Right cardiac atrium (tissue), 5 donors: ENCODE data around the gene DLK2. TPM values are rescaled to one million over a fixed set of nuclear protein-coding genes. Genes with fewer than 3 reads are reported as not detected.
A peak's percentile ranks its signal among the peaks of the same experiment; 100 is the strongest.

Experiments used
- ATAC-seq, 2 donors: fragments of 200-7000 bp; cut with Tn5 transposase; one replicate each; pipeline versions ENCODE4 v1.8.0 to v1.9.1; 2020; ENCODE audit warnings: moderate library complexity in 2 of 2, mild to moderate bottlenecking in 1 of 2
- DNase-seq, 3 donors: peaks; one replicate each; pipeline ENCODE4 v3.0.0-alpha.2; 2020
- H3K27ac ChIP-seq: one replicate; pipeline ENCODE4 v1.5.1; 2013; ENCODE audit warnings: mild to moderate bottlenecking, low read length, control low read depth, moderate library complexity
- H3K27me3 ChIP-seq: one replicate; pipeline ENCODE4 v1.6.1; 2013; ENCODE audit not compliant: control insufficient read depth, insufficient read depth
- H3K4me1 ChIP-seq: one replicate; pipeline ENCODE4 v1.6.1; 2013; ENCODE audit warnings: low read length; ENCODE audit not compliant: control insufficient read depth, insufficient read depth
- H3K4me3 ChIP-seq: one replicate; pipeline ENCODE4 v1.5.1; 2013; ENCODE audit warnings: low read length, control low read depth
- H3K9me3 ChIP-seq: one replicate; pipeline ENCODE4 v1.6.1; 2013; ENCODE audit warnings: low read length; ENCODE audit not compliant: control insufficient read depth
- WGBS: extraction: QIAGEN DNeasy Blood & Tissue Kit; methylation state at CpG from one replicate; pipeline ENCODE4 v1.1.7; 2013; 5-methylcytosine and 5-hydroxymethylcytosine counted together
- intact Hi-C, 4 donors: fragments of 100-400 bp; cut with DNase I; formaldehyde crosslinking; loops; one replicate each; pipeline versions ENCODE4 v1.11.0 to v1.14.0; 2022 to 2023
- polyA plus RNA-seq: library from polyadenylated mRNA; stranded (reverse); fragments of 200-250 nt; gene quantifications from one replicate; pipeline ENCODE4 v1.2.3, GENCODE V29; 2013
- total RNA-seq, 4 donors: library from RNA; stranded (reverse); fragmentation: NEBNext Ultra II Directional; extraction: Animal tissue kit (Norgen Biotek cat#: 25700); gene quantifications; one replicate each; pipeline ENCODE4 v1.2.1, GENCODE V29; 2021
- donor health status: healthy with polysubstance abuse.
- donor health status: DM: no; HTN: yes; CAD: no.
- donor health status: DM: no; HTN: no; CAD: no.
- donor health status: DM: no; HTN: yes; CAD: no; lungs with severe emphysema.
- donor health status: DM: yes; HTN: yes; CAD: no.

The DLK2 gene
- total and polyA plus RNA-seq, 5 donors, result 0.42 to 1.1 (median 0.48) TPM; not detected in 1

DNA sequence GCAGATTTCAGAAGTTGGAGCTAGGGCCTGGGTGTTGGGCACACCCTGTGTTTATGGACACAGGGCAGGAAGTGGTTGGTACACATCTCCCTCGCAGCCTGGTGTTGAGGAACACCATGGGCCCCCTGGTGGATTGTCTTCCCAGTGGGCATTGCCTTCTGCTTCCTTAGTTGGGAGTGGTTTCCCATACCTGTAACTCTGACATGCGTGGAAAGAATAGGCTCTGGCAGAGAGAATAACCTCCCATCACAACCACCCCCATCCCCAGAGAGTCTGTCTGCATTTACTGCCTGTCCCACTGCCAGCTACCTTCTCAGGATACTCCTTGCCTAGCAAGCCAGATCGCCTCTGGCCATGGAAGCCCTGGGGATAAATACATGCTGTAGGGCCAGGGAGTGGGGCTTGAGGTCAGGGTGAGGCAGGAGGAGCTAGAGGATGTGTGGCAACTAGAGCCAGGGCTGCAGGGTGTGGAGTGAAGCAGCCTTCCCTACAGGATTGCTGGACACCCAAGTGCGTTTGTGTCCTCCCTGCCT lies 40.1 kb upstream of the DLK2 start:
- no peak for DNase-seq
- Histone ChIP-seq H3K4me1 (peaks cover 18% of the 10 kb centered on the region), H3K9me3 (no peaks in the 10 kb centered on the region), H3K27ac (no peak overlapping the region), H3K4me3 (no peak overlapping the region), H3K27me3 (no peaks in the 10 kb centered on the region)
- intact Hi-C loops, result loop anchor here in 1 of 4 donors (5.0 kb wide), 1 partner anchor 43 kb away; no protein-coding TSS in a partner anchor
- WGBS, result 79% methylated on average over 4 of the region's 4 CpGs
- no peak for ATAC-seq

DNA sequence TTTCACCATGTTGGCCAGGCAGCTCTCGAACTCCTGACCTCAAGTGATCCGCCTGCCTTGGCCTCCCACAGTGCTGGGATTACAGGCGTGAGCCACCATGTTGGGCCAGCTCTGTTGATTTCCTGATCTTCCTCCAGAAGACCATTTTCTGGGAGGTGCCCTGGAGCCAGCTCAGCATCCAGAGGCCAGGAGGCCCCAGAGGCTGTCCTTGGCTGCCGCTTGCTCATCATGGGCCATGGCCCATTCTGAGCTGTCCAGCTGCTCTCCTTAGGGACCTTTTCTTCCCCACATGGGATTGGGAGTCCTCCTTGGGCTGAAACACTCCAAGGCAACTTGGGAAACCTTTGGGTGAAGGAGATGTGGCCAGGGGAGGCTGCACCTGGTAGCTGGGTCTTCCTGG lies 39.4 kb upstream of the DLK2 start:
- intact Hi-C loops, result loop anchor here in 1 of 4 donors (5.0 kb wide), 1 partner anchor 42 kb away; no protein-coding TSS in a partner anchor
- WGBS, result 96% methylated on average over 4 of the region's 4 CpGs
- no peak for ATAC-seq
- no peak for DNase-seq
- peaks cover 19% of the 10 kb centered on the region for H3K4me1 ChIP-seq
- H3K27me3 ChIP-seq, result no peaks in the 10 kb centered on the region
- no peaks in the 10 kb centered on the region for H3K9me3 ChIP-seq
- no peak overlapping the region for H3K4me3 ChIP-seq
- no peak overlapping the region for H3K27ac ChIP-seq

GRCh38 chr6:43494321-43494720 lies 39.0 kb upstream of the DLK2 start:
- H3K4me3 ChIP-seq, result no peak overlapping the region
- H3K27me3 ChIP-seq, result no peaks in the 10 kb centered on the region
- intact Hi-C loops, result no loop called here
- no peaks in the 10 kb centered on the region for H3K9me3 ChIP-seq
- WGBS, result 91% methylated on average over 6 of the region's 6 CpGs
- H3K4me1 ChIP-seq, result peaks cover 23% of the 10 kb centered on the region
- ATAC-seq (no peak), DNase-seq (no peak)
- no peak overlapping the region for H3K27ac ChIP-seq

GRCh38 chr6:43493833-43494232 lies 38.5 kb upstream of the DLK2 start:
- intact Hi-C loops, result no loop called here
- peaks cover 22% of the 10 kb centered on the region for H3K4me1 ChIP-seq
- no peak overlapping the region for H3K27ac ChIP-seq
- 89% methylated on average over 7 of the region's 7 CpGs for WGBS
- DNase-seq (no peak), ATAC-seq (no peak)
- H3K9me3 ChIP-seq, result no peaks in the 10 kb centered on the region
- no peak overlapping the region for H3K4me3 ChIP-seq
- no peaks in the 10 kb centered on the region for H3K27me3 ChIP-seq

DNA sequence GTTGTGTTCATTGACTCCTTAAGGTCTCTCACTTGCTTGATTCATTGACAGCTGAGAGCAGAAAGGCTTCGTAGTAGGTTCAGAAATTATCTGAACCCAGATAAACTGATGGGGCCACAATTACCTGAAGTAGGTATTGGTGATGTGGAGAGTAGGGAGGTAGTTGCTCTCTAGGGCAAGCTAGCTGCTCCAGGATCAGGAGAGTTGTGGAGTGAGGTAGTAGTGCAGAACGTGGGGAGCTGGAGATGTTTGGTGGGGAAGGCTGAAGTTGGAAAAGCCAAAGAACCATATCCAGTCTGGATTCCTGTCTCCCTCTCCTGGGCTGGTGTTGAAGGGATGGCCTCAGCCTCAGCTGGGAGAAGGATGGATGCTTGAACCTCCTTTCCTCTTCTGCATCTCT lies 37.9 kb upstream of the DLK2 start:
- intact Hi-C loops, result no loop called here
- Histone ChIP-seq H3K4me1 (peaks cover 22% of the 10 kb centered on the region), H3K9me3 (no peaks in the 10 kb centered on the region), H3K4me3 (no peak overlapping the region), H3K27ac (no peak overlapping the region), H3K27me3 (no peaks in the 10 kb centered on the region)
- no peak for ATAC-seq
- WGBS, result 88% methylated on average over 2 of the region's 2 CpGs
- no peak for DNase-seq

DNA sequence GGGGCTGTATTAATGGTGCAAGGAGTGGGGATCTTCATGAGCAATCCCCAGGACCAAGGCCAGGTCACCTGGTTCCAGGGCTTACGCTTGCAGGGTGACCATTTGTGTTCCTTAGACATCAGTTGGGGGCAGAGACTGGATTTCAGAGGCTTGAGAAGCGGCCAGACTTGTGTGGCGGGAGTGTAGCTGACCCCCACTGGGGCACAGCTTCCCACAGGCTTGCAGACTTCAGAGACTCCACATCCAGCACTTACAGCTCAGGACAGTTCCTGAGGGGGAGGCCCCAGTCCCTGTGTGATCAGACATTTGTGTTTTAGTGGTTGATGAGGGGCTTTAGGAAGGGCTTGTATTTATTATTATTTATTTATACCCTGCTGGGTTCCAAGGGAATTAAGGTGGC lies 37.3 kb upstream of the DLK2 start:
- intact Hi-C loops, result no loop called here
- Histone ChIP-seq H3K4me3 (no peak overlapping the region), H3K9me3 (no peaks in the 10 kb centered on the region), H3K27me3 (no peaks in the 10 kb centered on the region), H3K4me1 (peaks cover 22% of the 10 kb centered on the region), H3K27ac (no peak overlapping the region)
- ATAC-seq, result no peak
- no peak for DNase-seq
- WGBS, result 49% methylated on average over 3 of the region's 3 CpGs

GRCh38 chr6:43491750-43492661 lies 36.7 kb upstream of the DLK2 start:
- Histone ChIP-seq H3K27me3 (no peaks in the 10 kb centered on the region), H3K4me3 (no peak overlapping the region), H3K9me3 (no peaks in the 10 kb centered on the region), H3K4me1 (peaks cover 22% of the 10 kb centered on the region), H3K27ac (peak overlapping the region; percentile 58)
- ATAC-seq (peak; percentile 82 to 84), DNase-seq (peak; percentile 87 to 94 (median 93))
- WGBS, result 19% methylated on average over 10 of the region's 10 CpGs
- intact Hi-C loops, result no loop called here

GRCh38 chr6:43490523-43490939 lies 35.2 kb upstream of the DLK2 start:
- intact Hi-C loops, result no loop called here
- peaks cover 19% of the 10 kb centered on the region for H3K4me1 ChIP-seq
- 48% methylated on average over 6 of the region's 6 CpGs for WGBS
- DNase-seq, result peak in 1 of 3 donors; percentile 54
- no peak for ATAC-seq
- H3K4me3 ChIP-seq, result no peak overlapping the region
- no peaks in the 10 kb centered on the region for H3K9me3 ChIP-seq
- no peak overlapping the region for H3K27ac ChIP-seq
- no peaks in the 10 kb centered on the region for H3K27me3 ChIP-seq

- ATAC-seq, result peak in 1 of 2 donors; percentile 18
These were observed 34.1 kb upstream of the DLK2 start for GRCh38 chr6:43489277-43490072.

DNA sequence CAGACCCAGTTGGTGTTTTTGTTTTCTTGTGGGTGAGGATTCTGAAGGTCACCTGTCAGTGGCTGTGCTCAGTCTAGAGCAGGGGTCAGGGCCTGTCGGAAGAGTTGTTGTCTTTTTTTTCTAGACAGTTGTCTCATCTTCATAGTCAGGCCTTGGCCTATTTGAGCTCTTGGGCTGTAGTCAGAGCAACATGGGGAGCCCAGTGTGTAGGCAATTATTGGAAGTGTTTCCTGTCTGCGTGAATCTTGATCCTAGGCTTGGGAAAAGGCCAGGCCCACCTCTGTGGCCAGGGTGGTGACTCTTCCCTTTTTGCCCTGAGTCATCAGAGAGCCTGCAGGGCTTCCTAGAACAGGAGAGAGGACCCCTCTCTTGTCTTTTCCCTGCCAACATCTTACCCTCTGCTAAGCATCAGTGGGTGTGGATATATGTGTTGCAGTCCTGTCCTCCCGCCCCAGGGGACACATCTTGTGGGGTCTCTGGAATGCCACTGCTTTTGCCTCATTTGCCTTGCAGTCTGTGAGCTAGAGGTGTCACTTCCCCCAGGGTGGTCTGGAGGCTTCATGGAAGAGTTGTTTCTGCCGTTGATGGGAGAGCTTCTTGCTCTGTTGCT lies 33.4 kb upstream of the DLK2 start:
- ATAC-seq (no peak), DNase-seq (peak in 1 of 3 donors; percentile 7)
- intact Hi-C loops, result no loop called here
- H3K27ac ChIP-seq, result no peak overlapping the region
- WGBS, result 56% methylated on average over 4 of the region's 4 CpGs
- no peaks in the 10 kb centered on the region for H3K9me3 ChIP-seq
- H3K4me3 ChIP-seq, result no peak overlapping the region
- no peaks in the 10 kb centered on the region for H3K27me3 ChIP-seq
- peaks cover 18% of the 10 kb centered on the region for H3K4me1 ChIP-seq

More at GRCh38 chr6:43489277-43490072, 34.1 kb upstream of the DLK2 start:
- no peaks in the 10 kb centered on the region for H3K27me3 ChIP-seq
- 69% methylated on average over 12 of the region's 12 CpGs for WGBS
- no peak overlapping the region for H3K4me3 ChIP-seq
- intact Hi-C loops, result no loop called here
- no peak overlapping the region for H3K27ac ChIP-seq
- H3K9me3 ChIP-seq, result no peaks in the 10 kb centered on the region
- H3K4me1 ChIP-seq, result peaks cover 18% of the 10 kb centered on the region
- DNase-seq, result peak in 1 of 3 donors; percentile 51
